Endothelial cell (in vitro differentiated cells): ENCODE results near the gene CEL. TPM values are rescaled to one million over a fixed set of nuclear protein-coding genes. Genes with fewer than 3 reads are reported as not detected.

Experiments used
- DNase-seq: peaks from one replicate; pipeline ENCODE4 v3.0.0; 2021; ENCODE audit warnings: low spot score
- H3K27ac Mint-ChIP-seq: one replicate; pipeline ENCODE4 v1.8.0; 2021; ENCODE audit warnings: mixed read lengths, inconsistent platforms; ENCODE audit not compliant: unreplicated experiment
- H3K27me3 Mint-ChIP-seq: one replicate; pipeline ENCODE4 v1.8.0; 2021; ENCODE audit warnings: mild to moderate bottlenecking, moderate library complexity, mixed read lengths, inconsistent platforms; ENCODE audit not compliant: unreplicated experiment
- H3K36me3 Mint-ChIP-seq: one replicate; pipeline ENCODE4 v1.8.0; 2021; ENCODE audit warnings: mild to moderate bottlenecking, low read depth, mixed read lengths, inconsistent platforms; ENCODE audit not compliant: unreplicated experiment
- H3K4me1 Mint-ChIP-seq: one replicate; pipeline ENCODE4 v1.8.0; 2021; ENCODE audit warnings: mild to moderate bottlenecking, mixed read lengths, inconsistent platforms; ENCODE audit not compliant: unreplicated experiment
- H3K4me3 Mint-ChIP-seq: one replicate; pipeline ENCODE4 v1.8.0; 2021; ENCODE audit warnings: mild to moderate bottlenecking, mixed read lengths, inconsistent platforms; ENCODE audit not compliant: unreplicated experiment
- H3K9me3 Mint-ChIP-seq: one replicate; pipeline ENCODE4 v1.8.0; 2021; ENCODE audit warnings: mixed read lengths, inconsistent platforms; ENCODE audit not compliant: unreplicated experiment
- total RNA-seq: library from RNA; stranded (reverse); fragmentation: NEBNext Ultra II Directional; extraction: Animal tissue kit (Norgen Biotek cat#: 25700); gene quantifications from one replicate; pipeline ENCODE4 v1.2.1, GENCODE V29; 2021; ENCODE audit not compliant: unreplicated experiment
- TF ChIP-seq, protein P1 (sequence below): fragments of 200-600 bp; sonication (generic); IDR thresholded peaks from one replicate; pipeline ENCODE4 v1.5.0; 2021; ENCODE audit warnings: antibody characterized with exemption; ENCODE audit not compliant: unreplicated experiment

CEL gene
- total RNA-seq, 1 donor from 2014 or later: 4.2 TPM

GRCh38 chr9:133105461-133105770 lies 43.6 kb downstream of the CEL start:
- Mint-ChIP-seq H3K27me3 (no peaks in the 10 kb centered on the region), H3K36me3 (peaks cover 32% of the 10 kb centered on the region), H3K9me3 (no peaks in the 10 kb centered on the region), H3K4me3 (no peak overlapping the region), H3K27ac (no peak overlapping the region), H3K4me1 (no peaks in the 10 kb centered on the region)
- DNase-seq: no peak
- TF ChIP-seq, protein P1, sequence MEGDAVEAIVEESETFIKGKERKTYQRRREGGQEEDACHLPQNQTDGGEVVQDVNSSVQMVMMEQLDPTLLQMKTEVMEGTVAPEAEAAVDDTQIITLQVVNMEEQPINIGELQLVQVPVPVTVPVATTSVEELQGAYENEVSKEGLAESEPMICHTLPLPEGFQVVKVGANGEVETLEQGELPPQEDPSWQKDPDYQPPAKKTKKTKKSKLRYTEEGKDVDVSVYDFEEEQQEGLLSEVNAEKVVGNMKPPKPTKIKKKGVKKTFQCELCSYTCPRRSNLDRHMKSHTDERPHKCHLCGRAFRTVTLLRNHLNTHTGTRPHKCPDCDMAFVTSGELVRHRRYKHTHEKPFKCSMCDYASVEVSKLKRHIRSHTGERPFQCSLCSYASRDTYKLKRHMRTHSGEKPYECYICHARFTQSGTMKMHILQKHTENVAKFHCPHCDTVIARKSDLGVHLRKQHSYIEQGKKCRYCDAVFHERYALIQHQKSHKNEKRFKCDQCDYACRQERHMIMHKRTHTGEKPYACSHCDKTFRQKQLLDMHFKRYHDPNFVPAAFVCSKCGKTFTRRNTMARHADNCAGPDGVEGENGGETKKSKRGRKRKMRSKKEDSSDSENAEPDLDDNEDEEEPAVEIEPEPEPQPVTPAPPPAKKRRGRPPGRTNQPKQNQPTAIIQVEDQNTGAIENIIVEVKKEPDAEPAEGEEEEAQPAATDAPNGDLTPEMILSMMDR: no peak

- H3K36me3 Mint-ChIP-seq: peaks cover 25% of the 10 kb centered on the region
- no peaks in the 10 kb centered on the region for H3K4me1 Mint-ChIP-seq
- TF ChIP-seq, protein P1: no peak
- no peak overlapping the region for H3K4me3 Mint-ChIP-seq
- no peaks in the 10 kb centered on the region for H3K9me3 Mint-ChIP-seq
- H3K27me3 Mint-ChIP-seq: no peaks in the 10 kb centered on the region
- DNase-seq: no peak
- no peak overlapping the region for H3K27ac Mint-ChIP-seq
These were observed 44.9 kb downstream of the CEL start for GRCh38 chr9:133106511-133107244.

- no peak for DNase-seq
- no peak overlapping the region for H3K4me3 Mint-ChIP-seq
- TF ChIP-seq, protein P1: no peak
- H3K9me3 Mint-ChIP-seq: no peaks in the 10 kb centered on the region
- H3K36me3 Mint-ChIP-seq: peaks cover 25% of the 10 kb centered on the region
- no peaks in the 10 kb centered on the region for H3K27me3 Mint-ChIP-seq
- no peaks in the 10 kb centered on the region for H3K4me1 Mint-ChIP-seq
- H3K27ac Mint-ChIP-seq: no peak overlapping the region
These were observed 45.5 kb downstream of the CEL start for GRCh38 chr9:133107245-133107722.

DNA sequence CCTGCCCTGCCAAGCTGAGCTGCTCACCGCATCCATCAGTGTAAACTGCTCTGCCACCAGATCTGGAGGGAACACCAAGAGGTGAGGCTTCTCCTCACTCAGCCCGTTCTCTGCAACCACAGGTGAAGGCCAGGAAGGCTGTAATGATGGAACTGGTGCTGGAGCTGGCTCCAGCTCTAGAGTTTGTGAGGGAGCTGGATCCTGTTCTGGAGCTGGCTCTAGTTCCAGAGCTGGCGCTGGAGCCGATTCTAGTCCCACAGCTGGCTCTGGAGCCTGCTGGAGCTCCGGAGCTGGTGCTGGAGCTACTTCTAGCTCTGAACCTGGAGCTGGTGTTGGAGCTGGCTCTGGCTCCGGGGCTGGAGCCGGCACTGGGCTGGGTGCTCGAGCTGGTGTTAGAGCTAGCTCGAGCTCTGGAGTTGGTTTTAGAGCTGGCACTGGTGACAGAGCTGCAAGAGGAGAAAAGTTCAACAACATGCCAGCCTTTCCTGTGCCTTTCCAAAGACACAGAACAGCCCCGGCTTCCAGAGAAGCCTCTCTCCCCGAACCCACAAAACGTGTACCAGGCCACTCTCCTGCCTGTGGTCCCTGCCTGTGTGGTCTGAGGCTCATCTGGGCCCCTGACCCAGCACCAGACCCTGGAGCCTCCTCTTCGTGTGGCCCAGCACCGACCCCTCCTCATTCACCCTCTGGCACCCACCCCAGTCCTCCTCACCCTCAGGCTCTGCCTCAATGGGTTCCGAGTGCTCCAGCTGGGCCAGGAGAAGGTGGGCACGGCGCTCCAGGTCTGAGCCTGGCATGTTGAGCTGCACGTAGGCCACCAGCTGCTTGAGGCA lies 46.4 kb downstream of the CEL start:
- no peaks in the 10 kb centered on the region for H3K27me3 Mint-ChIP-seq
- TF ChIP-seq, protein P1: no peak
- H3K36me3 Mint-ChIP-seq: peaks cover 19% of the 10 kb centered on the region
- H3K4me1 Mint-ChIP-seq: peaks cover under 1% of the 10 kb centered on the region
- no peaks in the 10 kb centered on the region for H3K9me3 Mint-ChIP-seq
- no peak for DNase-seq
- H3K4me3 Mint-ChIP-seq: no peak overlapping the region
- H3K27ac Mint-ChIP-seq: no peak overlapping the region
